ENCODE measurements around the gene P2RY2. TPM values are rescaled to one million over a fixed set of nuclear protein-coding genes. Genes with fewer than 3 reads are reported as not detected.

P2RY2 gene
- total RNA-seq, 2 donors from 2014 or later = 2.0 to 2.1 TPM

GRCh38 chr11:73193251-73194033, 24.6 kb upstream of the P2RY2 start:
- H3K4me3 ChIP-seq = no peak overlapping the region
- H3K9me3 ChIP-seq = no peaks in the 10 kb centered on the region
- H3K36me3 ChIP-seq (replicated peaks in 1 of 2; ENCODE audit: insufficient read depth in 1 of 2, low read depth in 2 of 2) = no peaks in the 10 kb centered on the region
- H3K27me3 ChIP-seq = no peaks in the 10 kb centered on the region
- ATAC-seq (no peak), DNase-seq (no peak)
- intact Hi-C loops (cut with DNase I) = no loop called here
- no peak overlapping the region for H3K27ac ChIP-seq
- 55 to 72% methylated on average over 10 to 13 of the region's 13 CpGs for WGBS, 2 donors
- TF ChIP-seq CTCF (IDR thresholded peaks at IDR 0.05) = no peak
- no peak for TF ChIP-seq POLR2A (IDR thresholded peaks at IDR 0.05)
- H3K4me1 ChIP-seq = peaks cover 2% of the 10 kb centered on the region

GRCh38 chr11:73194034-73194507, 24.0 kb upstream of the P2RY2 start:
- no peak overlapping the region for H3K27ac ChIP-seq
- ATAC-seq = no peak

GRCh38 chr11:73194593-73194992, 23.5 kb upstream of the P2RY2 start:
- WGBS, 2 donors = 68 to 78% methylated on average over 6 to 8 of the region's 8 CpGs
- Histone ChIP-seq H3K4me1 (peaks cover 7% of the 10 kb centered on the region), H3K27me3 (no peaks in the 10 kb centered on the region), H3K36me3 (replicated peaks in 1 of 2; ENCODE audit: insufficient read depth in 1 of 2, low read depth in 2 of 2) (no peaks in the 10 kb centered on the region), H3K4me3 (no peak overlapping the region), H3K9me3 (no peaks in the 10 kb centered on the region), H3K27ac (no peak overlapping the region)
- ATAC-seq (no peak), DNase-seq (no peak)
- intact Hi-C loops (cut with DNase I) = no loop called here
- no peak for TF ChIP-seq POLR2A (IDR thresholded peaks at IDR 0.05)
- no peak for TF ChIP-seq CTCF (IDR thresholded peaks at IDR 0.05)

More at GRCh38 chr11:73194034-73194507, 24.0 kb upstream of the P2RY2 start:
- H3K27me3 ChIP-seq = no peaks in the 10 kb centered on the region
- no peak for TF ChIP-seq POLR2A (IDR thresholded peaks at IDR 0.05)
- TF ChIP-seq CTCF (IDR thresholded peaks at IDR 0.05) = no peak
- H3K9me3 ChIP-seq = no peaks in the 10 kb centered on the region
- intact Hi-C loops (cut with DNase I) = no loop called here
- WGBS, 2 donors = 96% methylated on average over 3 of the region's 3 CpGs; no CpG with 5 or more reads in 1 of the 2 donors
- peaks cover 7% of the 10 kb centered on the region for H3K4me1 ChIP-seq
- no peak for DNase-seq
- no peak overlapping the region for H3K4me3 ChIP-seq
- H3K36me3 ChIP-seq (replicated peaks in 1 of 2; ENCODE audit: insufficient read depth in 1 of 2, low read depth in 2 of 2) = no peaks in the 10 kb centered on the region

- H3K27ac ChIP-seq = no peak overlapping the region
- no peaks in the 10 kb centered on the region for H3K36me3 ChIP-seq (replicated peaks in 1 of 2; ENCODE audit: insufficient read depth in 1 of 2, low read depth in 2 of 2)
- DNase-seq (no peak), ATAC-seq (no peak)
- peaks cover 7% of the 10 kb centered on the region for H3K4me1 ChIP-seq
- H3K9me3 ChIP-seq = no peaks in the 10 kb centered on the region
- no peaks in the 10 kb centered on the region for H3K27me3 ChIP-seq
- 79 to 82% methylated on average over 3 of the region's 3 CpGs for WGBS, 2 donors
- intact Hi-C loops (cut with DNase I) = no loop called here
- H3K4me3 ChIP-seq = no peak overlapping the region
- TF ChIP-seq POLR2A (IDR thresholded peaks at IDR 0.05) (no peak), CTCF (IDR thresholded peaks at IDR 0.05) (no peak)
Measured at GRCh38 chr11:73195191-73196007, 22.7 kb upstream of the P2RY2 start.
